ENCODE results near the gene AKR7A2.

GRCh38 chr1:19306941-19307340, 5.0 kb downstream of the AKR7A2 start:
- TF ChIP-seq, protein P1, sequence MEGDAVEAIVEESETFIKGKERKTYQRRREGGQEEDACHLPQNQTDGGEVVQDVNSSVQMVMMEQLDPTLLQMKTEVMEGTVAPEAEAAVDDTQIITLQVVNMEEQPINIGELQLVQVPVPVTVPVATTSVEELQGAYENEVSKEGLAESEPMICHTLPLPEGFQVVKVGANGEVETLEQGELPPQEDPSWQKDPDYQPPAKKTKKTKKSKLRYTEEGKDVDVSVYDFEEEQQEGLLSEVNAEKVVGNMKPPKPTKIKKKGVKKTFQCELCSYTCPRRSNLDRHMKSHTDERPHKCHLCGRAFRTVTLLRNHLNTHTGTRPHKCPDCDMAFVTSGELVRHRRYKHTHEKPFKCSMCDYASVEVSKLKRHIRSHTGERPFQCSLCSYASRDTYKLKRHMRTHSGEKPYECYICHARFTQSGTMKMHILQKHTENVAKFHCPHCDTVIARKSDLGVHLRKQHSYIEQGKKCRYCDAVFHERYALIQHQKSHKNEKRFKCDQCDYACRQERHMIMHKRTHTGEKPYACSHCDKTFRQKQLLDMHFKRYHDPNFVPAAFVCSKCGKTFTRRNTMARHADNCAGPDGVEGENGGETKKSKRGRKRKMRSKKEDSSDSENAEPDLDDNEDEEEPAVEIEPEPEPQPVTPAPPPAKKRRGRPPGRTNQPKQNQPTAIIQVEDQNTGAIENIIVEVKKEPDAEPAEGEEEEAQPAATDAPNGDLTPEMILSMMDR (IDR thresholded peaks at IDR 0.05) = no peak
- no peak for TF ChIP-seq POLR2A (IDR thresholded peaks at IDR 0.05)
